Left lung (tissue), 10 donors: ENCODE results near the gene RBFOX2. TPM values are rescaled to one million over a fixed set of nuclear protein-coding genes. Genes with fewer than 3 reads are reported as not detected.

ENCODE experiments used
- ATAC-seq: fragments of 200-7000 bp; cut with Tn5 transposase; one replicate; pipeline ENCODE4 v1.9.1; 2020; ENCODE audit warnings: moderate library complexity
- DNase-seq, 4 donors: peaks; one replicate each; pipeline ENCODE4 v3.0.0-alpha.2; 2013 to 2020
- H3K27ac ChIP-seq, 2 donors: fragments of 200-600 bp; sonication (generic) in 1 of 2; one replicate each; pipeline versions ENCODE4 v1.5.0 to v1.8.0; 2020 to 2021
- H3K27me3 ChIP-seq, 2 donors: fragments of 200-600 bp; sonication (generic) in 1 of 2; one replicate each; pipeline versions ENCODE4 v1.5.0 to v1.8.0; 2020 to 2021
- H3K36me3 ChIP-seq, 2 donors: fragments of 200-600 bp; sonication (generic) in 1 of 2; one replicate each; pipeline versions ENCODE4 v1.5.0 to v1.8.0; 2020 to 2021
- H3K4me1 ChIP-seq, 2 donors: fragments of 200-600 bp; one replicate each; pipeline ENCODE4 v1.8.0; 2021
- H3K4me3 ChIP-seq, 2 donors: fragments of 200-600 bp; sonication (generic) in 1 of 2; one replicate each; pipeline versions ENCODE4 v1.5.0 to v1.8.0; 2020 to 2021; ENCODE audit warnings: mild to moderate bottlenecking in 1 of 2
- H3K9me3 ChIP-seq, 2 donors: fragments of 200-600 bp; sonication (generic) in 1 of 2; one replicate each; pipeline versions ENCODE4 v1.5.0 to v1.8.0; 2020 to 2021
- CTCF ChIP-seq, 2 donors: fragments of 200-600 bp; sonication (generic) in 1 of 2; IDR thresholded peaks; one replicate each; pipeline versions ENCODE4 v1.5.0 to v1.8.0; 2021; ENCODE audit warnings: antibody characterized with exemption in 2 of 2
- intact Hi-C, 2 donors: fragments of 100-400 bp; cut with DNase I; formaldehyde crosslinking; loops; one replicate each; pipeline versions ENCODE4 v1.11.2 to v1.14.2; 2022
- polyA plus RNA-seq, 6 donors: library from polyadenylated mRNA; unstranded; fragments of 120-200 nt; gene quantifications; one replicate each; pipeline ENCODE4 v1.2.1, GENCODE V29; 2013; ENCODE audit not compliant: insufficient read length in 6 of 6
- total RNA-seq, 2 donors: library from RNA; stranded (reverse); fragmentation: NEBNext Ultra II Directional; extraction: Animal tissue kit (Norgen Biotek cat#: 25700); gene quantifications; one replicate each; pipeline ENCODE4 v1.2.1, GENCODE V29; 2021
- donor health status: DM: no; HTN: yes; CAD: no.
- donor health status: DM: no; HTN: no; CAD: no.

The RBFOX2 gene
- total and polyA plus RNA-seq, 8 donors, result 63.1 to 171 (median 154) TPM

- intact Hi-C loops, result no loop called here
- H3K36me3 ChIP-seq, result no peaks in the 10 kb centered on the region
- peak in 1 of 4 donors; percentile 52 for DNase-seq
- no peak for TF ChIP-seq CTCF (IDR thresholded peaks at IDR 0.05)
- ATAC-seq, result peak; percentile 31
- H3K27me3 ChIP-seq, result no peaks in the 10 kb centered on the region
- H3K4me1 ChIP-seq, result peaks cover 23 to 30% of the 10 kb centered on the region in 2 donors
- no peak overlapping the region for H3K4me3 ChIP-seq
- peak overlapping the region; percentile 67 to 85 for H3K27ac ChIP-seq
- no peaks in the 10 kb centered on the region for H3K9me3 ChIP-seq
Observed at GRCh38 chr22:35971456-35972119, 57.0 kb downstream of the RBFOX2 start.

DNA sequence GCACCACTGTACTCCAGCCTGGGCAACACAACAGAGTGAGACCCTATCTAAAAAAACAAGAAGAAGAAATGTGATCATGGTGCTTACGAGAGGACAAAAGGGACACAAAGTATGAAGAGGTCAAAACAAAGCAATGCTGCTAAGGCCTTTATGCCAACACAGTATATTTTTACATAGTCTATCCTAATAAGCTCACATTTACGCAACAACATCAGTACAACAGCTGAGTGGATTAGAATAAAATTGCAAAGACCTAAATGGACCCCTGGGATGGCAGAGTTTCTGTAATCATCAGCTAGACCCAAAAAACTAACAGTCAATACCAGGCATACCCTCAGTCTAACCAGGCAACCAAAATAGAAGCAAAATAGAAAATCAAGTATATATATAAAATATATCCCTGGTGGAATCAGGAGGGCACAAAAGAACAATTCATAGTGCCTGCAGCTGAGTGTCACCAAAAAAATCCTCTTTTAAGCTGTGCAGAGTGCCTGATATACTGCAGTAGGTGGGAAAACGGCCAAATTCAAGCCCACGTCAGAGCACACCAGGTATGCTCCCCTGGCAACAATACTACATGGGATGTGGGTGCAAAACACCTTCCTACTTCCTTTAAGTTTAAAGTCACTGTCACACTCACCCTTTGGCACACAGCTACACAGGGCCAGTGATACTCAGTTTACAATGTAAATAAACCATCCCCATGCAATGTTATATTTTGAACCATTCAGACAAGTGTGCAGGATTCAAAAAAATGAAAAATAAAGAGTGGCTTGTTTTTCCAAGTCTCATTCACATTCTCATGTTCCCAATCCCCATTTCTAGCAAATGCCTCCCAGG is 57.8 kb downstream of the RBFOX2 start:
- H3K27me3 ChIP-seq, result no peaks in the 10 kb centered on the region
- no peaks in the 10 kb centered on the region for H3K36me3 ChIP-seq
- H3K4me1 ChIP-seq, result peaks cover 23 to 27% of the 10 kb centered on the region in 2 donors
- TF ChIP-seq CTCF (IDR thresholded peaks at IDR 0.05), result no peak
- H3K9me3 ChIP-seq, result no peaks in the 10 kb centered on the region
- intact Hi-C loops, result no loop called here
- ATAC-seq (no peak), DNase-seq (no peak)
- peak overlapping the region; percentile 67 to 85 for H3K27ac ChIP-seq
- no peak overlapping the region for H3K4me3 ChIP-seq

- Histone ChIP-seq H3K27me3 (no peaks in the 10 kb centered on the region), H3K9me3 (no peaks in the 10 kb centered on the region), H3K27ac (no peak overlapping the region), H3K36me3 (no peaks in the 10 kb centered on the region), H3K4me3 (no peak overlapping the region), H3K4me1 (peaks cover 5 to 12% of the 10 kb centered on the region in 2 donors)
- TF ChIP-seq CTCF (IDR thresholded peaks at IDR 0.05), result no peak
- ATAC-seq (no peak), DNase-seq (no peak)
- intact Hi-C loops, result no loop called here
Observed at GRCh38 chr22:35967046-35967397, 61.6 kb downstream of the RBFOX2 start.

GRCh38 chr22:35966314-35967045 is 62.1 kb downstream of the RBFOX2 start:
- H3K27ac ChIP-seq, result no peak overlapping the region

More at GRCh38 chr22:35966314-35967045, 62.1 kb downstream of the RBFOX2 start:
- H3K27me3 ChIP-seq, result no peaks in the 10 kb centered on the region
- no peaks in the 10 kb centered on the region for H3K9me3 ChIP-seq
- DNase-seq, result no peak
- H3K4me1 ChIP-seq, result peaks cover 5 to 12% of the 10 kb centered on the region in 2 donors
- intact Hi-C loops, result no loop called here
- ATAC-seq, result no peak
- H3K36me3 ChIP-seq, result no peaks in the 10 kb centered on the region
- H3K4me3 ChIP-seq, result no peak overlapping the region
- TF ChIP-seq CTCF (IDR thresholded peaks at IDR 0.05), result no peak
